Mesodermal cell (in vitro differentiated cells): ENCODE results near the gene HOXA4.

Experiments used
- H3K27ac ChIP-seq: 2 replicates; pipeline ENCODE4 v1.7.0; 2013; ENCODE audit warnings: mild to moderate bottlenecking, low read depth, low read length, moderate library complexity; ENCODE audit not compliant: severe bottlenecking
- H3K36me3 ChIP-seq: 2 replicates; pipeline ENCODE4 v1.7.1; 2013; ENCODE audit warnings: mild to moderate bottlenecking, low read length, moderate library complexity; ENCODE audit not compliant: control insufficient read depth, insufficient read depth
- H3K4me1 ChIP-seq: one replicate; pipeline ENCODE4 v1.7.1; 2013; ENCODE audit warnings: mild to moderate bottlenecking, low read length; ENCODE audit not compliant: insufficient read depth, control insufficient read depth, poor library complexity, severe bottlenecking
- H3K4me3 ChIP-seq: 2 replicates; pipeline ENCODE4 v1.7.0; 2013; ENCODE audit warnings: low read length, control low read depth, mild to moderate bottlenecking; ENCODE audit not compliant: insufficient read depth, poor library complexity, severe bottlenecking; ENCODE audit errors: extremely low read depth
- H3K9me3 ChIP-seq: 2 replicates; pipeline ENCODE4 v1.7.1; 2013; ENCODE audit warnings: mild to moderate bottlenecking, low read length, moderate library complexity; ENCODE audit not compliant: control insufficient read depth
- WGBS, 2 experiments: methylation state at CpG; one replicate each; pipeline ENCODE4 v1.1.5; 2013; ENCODE audit warnings: missing lambda C conversion rate in 2 of 2; ENCODE audit not compliant: insufficient coverage in 2 of 2; 5-methylcytosine and 5-hydroxymethylcytosine counted together

The HOXA4 gene

GRCh38 chr7:27161721-27162560, 31.4 kb upstream of the HOXA4 start:
- H3K4me1 ChIP-seq = peaks cover 7% of the 10 kb centered on the region
- WGBS, 2 experiments = 12 to 17% methylated on average over 20 of the region's 30 CpGs
- peak overlapping the region; percentile 12 for H3K4me3 ChIP-seq
- H3K36me3 ChIP-seq = no peaks in the 10 kb centered on the region
- no peaks in the 10 kb centered on the region for H3K9me3 ChIP-seq
- H3K27ac ChIP-seq = peak overlapping the region; percentile 33

GRCh38 chr7:27161214-27161720, 30.7 kb upstream of the HOXA4 start:
- peak overlapping the region; percentile 44 for H3K4me3 ChIP-seq
- H3K4me1 ChIP-seq = peaks cover 4% of the 10 kb centered on the region
- H3K27ac ChIP-seq = no peak overlapping the region
- no peaks in the 10 kb centered on the region for H3K9me3 ChIP-seq
- no peaks in the 10 kb centered on the region for H3K36me3 ChIP-seq
- 0 to 8% methylated on average over 9 to 14 of the region's 27 CpGs for WGBS, 2 experiments

GRCh38 chr7:27160546-27161213, 30.1 kb upstream of the HOXA4 start:
- H3K36me3 ChIP-seq = no peaks in the 10 kb centered on the region
- H3K4me1 ChIP-seq = peaks cover 4% of the 10 kb centered on the region
- WGBS, 2 experiments = 7 to 9% methylated on average over 51 to 52 of the region's 54 CpGs
- H3K4me3 ChIP-seq = peak overlapping the region; percentile 44
- peak overlapping the region; percentile 41 for H3K27ac ChIP-seq
- no peaks in the 10 kb centered on the region for H3K9me3 ChIP-seq

- Histone ChIP-seq H3K4me1 (peaks cover 4% of the 10 kb centered on the region), H3K36me3 (no peaks in the 10 kb centered on the region), H3K4me3 (peak overlapping the region; percentile 44), H3K27ac (no peak overlapping the region), H3K9me3 (no peaks in the 10 kb centered on the region)
- 57 to 68% methylated on average over 12 to 14 of the region's 23 CpGs for WGBS, 2 experiments
These were observed 29.6 kb upstream of the HOXA4 start for GRCh38 chr7:27160145-27160545.

GRCh38 chr7:27159266-27160144, 28.9 kb upstream of the HOXA4 start:
- no peaks in the 10 kb centered on the region for H3K36me3 ChIP-seq
- H3K9me3 ChIP-seq = no peaks in the 10 kb centered on the region
- no peak overlapping the region for H3K27ac ChIP-seq
- 71% methylated on average over 18 to 19 of the region's 27 CpGs for WGBS, 2 experiments
- H3K4me3 ChIP-seq = peak overlapping the region; percentile 44
- peaks cover 7% of the 10 kb centered on the region for H3K4me1 ChIP-seq

- Histone ChIP-seq H3K4me3 (no peak overlapping the region), H3K36me3 (no peaks in the 10 kb centered on the region), H3K9me3 (no peaks in the 10 kb centered on the region), H3K4me1 (peaks cover 7% of the 10 kb centered on the region), H3K27ac (no peak overlapping the region)
- 41 to 45% methylated on average over 30 to 31 of the region's 35 CpGs for WGBS, 2 experiments
These were observed 28.1 kb upstream of the HOXA4 start for GRCh38 chr7:27158436-27159265.

GRCh38 chr7:27157702-27158431, 27.3 kb upstream of the HOXA4 start:
- Histone ChIP-seq H3K9me3 (no peaks in the 10 kb centered on the region), H3K27ac (no peak overlapping the region), H3K36me3 (no peaks in the 10 kb centered on the region), H3K4me3 (no peak overlapping the region), H3K4me1 (peaks cover 7% of the 10 kb centered on the region)
- 35 to 39% methylated on average over 17 to 26 of the region's 30 CpGs for WGBS, 2 experiments

GRCh38 chr7:27156916-27157701, 26.6 kb upstream of the HOXA4 start:
- Histone ChIP-seq H3K4me1 (peaks cover 7% of the 10 kb centered on the region), H3K27ac (no peak overlapping the region), H3K9me3 (no peaks in the 10 kb centered on the region), H3K36me3 (no peaks in the 10 kb centered on the region), H3K4me3 (no peak overlapping the region)
- 28 to 39% methylated on average over 9 to 22 of the region's 30 CpGs for WGBS, 2 experiments

GRCh38 chr7:27156508-27156898, 25.9 kb upstream of the HOXA4 start, which contains the start of gene HOXA7:
HOXA7 (minus strand) TSS chr7:27156675; CDS start chr7:27156545, 130 bp downstream.
- H3K9me3 ChIP-seq = no peaks in the 10 kb centered on the region
- peak within 1 kb of the TSS; percentile 23 for H3K4me3 ChIP-seq
- no peak within 1 kb of the TSS for H3K27ac ChIP-seq
- H3K4me1 ChIP-seq = peaks cover 7% of the 10 kb centered on the region
- H3K36me3 ChIP-seq = no peaks in the 10 kb centered on the region
- WGBS, 2 experiments = 4 to 6% methylated on average over 23 of the region's 33 CpGs
